Right lobe of liver (tissue), 6 donors: Measurements from ENCODE around the gene THAP5. TPM values are rescaled to one million over a fixed set of nuclear protein-coding genes. Genes with fewer than 3 reads are reported as not detected.
"Not testable (repeated sequence)": the region's sequence is repeated elsewhere in the genome, so short reads cannot be mapped to it uniquely, and the experiment has no call there.

Source experiments
- ATAC-seq, 4 donors: fragments of 200-7000 bp; cut with Tn5 transposase; one replicate each; pipeline ENCODE4 v1.9.1; 2020; ENCODE audit warnings: mild to moderate bottlenecking in 4 of 4, moderate library complexity in 4 of 4
- DNase-seq, 3 donors: peaks; one replicate each; pipeline ENCODE4 v3.0.0-alpha.2; 2020
- H3K27ac ChIP-seq, 3 donors: fragments of 200-600 bp; one replicate each; pipeline ENCODE4 v1.8.0; 2022
- H3K27me3 ChIP-seq, 2 donors: fragments of 200-600 bp; one replicate each; pipeline ENCODE4 v1.8.0; 2022
- H3K36me3 ChIP-seq, 4 donors: fragments of 200-600 bp; sonication (generic) in 1 of 4; one replicate each; pipeline versions ENCODE4 v1.5.1 to v1.8.0; 2017 to 2022; ENCODE audit warnings: control low read depth in 1 of 4
- H3K4me1 ChIP-seq, 4 donors: fragments of 200-600 bp; sonication (generic) in 1 of 4; one replicate each; pipeline versions ENCODE4 v1.5.1 to v1.8.0; 2017 to 2022; ENCODE audit warnings: control low read depth in 1 of 4
- H3K4me3 ChIP-seq, 3 donors: fragments of 200-600 bp; one replicate each; pipeline ENCODE4 v1.8.0; 2022
- H3K9me3 ChIP-seq, 4 donors: fragments of 200-600 bp; sonication (generic) in 1 of 4; one replicate each; pipeline versions ENCODE4 v1.5.1 to v1.8.0; 2017 to 2022; ENCODE audit warnings: control low read depth in 1 of 4
- CTCF ChIP-seq, 4 donors: fragments of 200-600 bp in 3 of 4; fragments of 450-650 bp in 1 of 4; IDR thresholded peaks; one replicate each; pipeline versions ENCODE4 v1.5.1 to v1.8.0; 2016 to 2022; ENCODE audit warnings: antibody characterized with exemption in 4 of 4, mild to moderate bottlenecking in 2 of 4
- POLR2A ChIP-seq: fragments of 450-650 bp; IDR thresholded peaks from one replicate; pipeline ENCODE4 v1.6.1; 2017; ENCODE audit warnings: antibody characterized with exemption, mild to moderate bottlenecking
- WGBS: methylation state at CpG from one replicate; pipeline ENCODE4 v1.1.6; 2018; ENCODE audit warnings: low coverage, low lambda C conversion rate; ENCODE audit not compliant: insufficient coverage; ENCODE audit errors: missing lambda C conversion rate; 5-methylcytosine and 5-hydroxymethylcytosine counted together
- intact Hi-C, 2 donors: fragments of 100-400 bp; cut with DNase I; formaldehyde crosslinking; loops; one replicate each; pipeline versions ENCODE4 v1.11.2 to v1.14.1; 2022
- total RNA-seq, 6 experiments: library from RNA; depleted of rRNA in 2 of 6; stranded (reverse); fragments of >200 nt in 2 of 6; fragmentation: NEBNext Ultra II Directional in 3 of 6; extraction: Animal tissue kit (Norgen Biotek cat#: 25700) in 3 of 6; gene quantifications; one replicate each; pipeline versions ENCODE4 v1.1.0 to v1.2.4, GENCODE V29; 2016 to 2023
- donor health status: DM: no; HTN: yes; CAD: no.
- donor health status: DM: no; HTN: no; CAD: no.
- donor health status: DM: no; HTN: no; CAD: no.
- donor health status: DM: no; HTN: yes; CAD: no.
- donor health status: DM: no; HTN: yes; CAD: no.

THAP5 gene
- total RNA-seq, 6 experiments from 2014 or later = 15.5 to 17.9 (median 17.3) TPM

- Histone ChIP-seq H3K4me3 (no peak overlapping the region), H3K27me3 (no peaks in the 10 kb centered on the region), H3K27ac (no peak overlapping the region), H3K4me1 (peaks cover 0 to 19% (median 0%) of the 10 kb centered on the region in 4 donors), H3K9me3 (no peaks in the 10 kb centered on the region), H3K36me3 (peaks cover 0 to 15% (median 2%) of the 10 kb centered on the region in 4 donors)
- intact Hi-C loops = no loop called here
- TF ChIP-seq POLR2A (no peak), CTCF (IDR thresholded peaks at IDR 0.05) (no peak)
- no peak for ATAC-seq
- DNase-seq = no peak
Measured at GRCh38 chr7:108565987-108566386, 3.5 kb downstream of the THAP5 start.

GRCh38 chr7:108561047-108561619 is 8.4 kb downstream of the THAP5 start:
- Histone ChIP-seq H3K4me1 (no peaks in the 10 kb centered on the region), H3K27me3 (no peaks in the 10 kb centered on the region), H3K9me3 (no peaks in the 10 kb centered on the region), H3K36me3 (peaks cover 0 to 15% (median 2%) of the 10 kb centered on the region in 4 donors), H3K4me3 (no peak overlapping the region), H3K27ac (no peak overlapping the region)
- ATAC-seq (no peak), DNase-seq (no peak)
- TF ChIP-seq CTCF (IDR thresholded peaks at IDR 0.05) = no peak
- TF ChIP-seq POLR2A = no peak
- intact Hi-C loops = no loop called here
- WGBS = 97% methylated on average over 4 of the region's 4 CpGs

GRCh38 chr7:108559253-108559652 is 10.3 kb downstream of the THAP5 start:
- Histone ChIP-seq H3K9me3 (no peaks in the 10 kb centered on the region), H3K4me1 (no peaks in the 10 kb centered on the region), H3K27ac (no peak overlapping the region), H3K36me3 (peaks cover 0 to 2% (median under 1%) of the 10 kb centered on the region in 4 donors), H3K27me3 (no peaks in the 10 kb centered on the region), H3K4me3 (no peak overlapping the region)
- ATAC-seq (no peak), DNase-seq (no peak)
- 94% methylated on average over 4 of the region's 4 CpGs for WGBS
- intact Hi-C loops = no loop called here
- TF ChIP-seq CTCF (IDR thresholded peaks at IDR 0.05) (no peak), POLR2A (no peak)

- H3K27ac ChIP-seq = no peak overlapping the region
- H3K9me3 ChIP-seq = no peaks in the 10 kb centered on the region
- ATAC-seq (no peak), DNase-seq (no peak)
- TF ChIP-seq CTCF (IDR thresholded peaks at IDR 0.05) (no peak), POLR2A (no peak)
- no peak overlapping the region for H3K4me3 ChIP-seq
- no peaks in the 10 kb centered on the region for H3K36me3 ChIP-seq
- 100% methylated on average over 1 of the region's 1 CpG for WGBS
- H3K27me3 ChIP-seq = no peaks in the 10 kb centered on the region
- intact Hi-C loops = no loop called here
- no peaks in the 10 kb centered on the region for H3K4me1 ChIP-seq
Measured at GRCh38 chr7:108557617-108558016, 11.9 kb downstream of the THAP5 start.

GRCh38 chr7:108557191-108557590 is 12.3 kb downstream of the THAP5 start:
- Histone ChIP-seq H3K27ac (no peak overlapping the region), H3K27me3 (no peaks in the 10 kb centered on the region), H3K36me3 (no peaks in the 10 kb centered on the region), H3K4me3 (no peak overlapping the region), H3K4me1 (no peaks in the 10 kb centered on the region), H3K9me3 (no peaks in the 10 kb centered on the region)
- intact Hi-C loops = no loop called here
- 84% methylated on average over 3 of the region's 3 CpGs for WGBS
- no peak for TF ChIP-seq CTCF (IDR thresholded peaks at IDR 0.05)
- TF ChIP-seq POLR2A = no peak
- DNase-seq (no peak), ATAC-seq (no peak)

- ATAC-seq, H3K9me3 ChIP-seq, intact Hi-C loops: not testable (repeated sequence)
Measured at GRCh38 chr7:108556665-108557064, 12.8 kb downstream of the THAP5 start.

GRCh38 chr7:108548141-108548896 is 21.2 kb downstream of the THAP5 start:
- intact Hi-C loops, H3K9me3 ChIP-seq, DNase-seq, H3K4me3 ChIP-seq, H3K27ac ChIP-seq, ATAC-seq, H3K36me3 ChIP-seq, H3K4me1 ChIP-seq, H3K27me3 ChIP-seq: not testable (repeated sequence)
- whole genome bisulfite sequencing = 82% methylated on average over 2 of the region's 2 CpGs

More at GRCh38 chr7:108556665-108557064, 12.8 kb downstream of the THAP5 start:
- DNase-seq, H3K4me3 ChIP-seq, H3K36me3 ChIP-seq, H3K27ac ChIP-seq, H3K27me3 ChIP-seq, H3K4me1 ChIP-seq: not testable (repeated sequence)
